PC-9 (cell line): Measurements from ENCODE around the gene CPA4. TPM values are rescaled to one million over a fixed set of nuclear protein-coding genes. Genes with fewer than 3 reads are reported as not detected.
"Not testable (repeated sequence)": the region's sequence is repeated elsewhere in the genome, so short reads cannot be mapped to it uniquely, and the experiment has no call there.

Experiments used
- Bru-seq: library from RNA; stranded (reverse); fragments of 400-500 nt; gene quantifications from one replicate; lab custom pipeline; 2021; lab: Mats Ljungman, UMichigan
- BruChase-seq, 2 experiments: library from RNA; stranded (reverse); fragments of 400-500 nt; gene quantifications; one replicate each; lab custom pipeline; 2021; lab: Mats Ljungman, UMichigan
- BruUV-seq: library from RNA; stranded (reverse); fragments of 400-500 nt; replicated peaks from 2 replicates; lab custom pipeline; 2021; lab: Mats Ljungman, UMichigan
- CTCF ChIA-PET: fragments of 300-600 bp; sonication (Branson Sonifier 250); formaldehyde crosslinking; loops from one replicate; lab custom pipeline; 2022; ENCODE audit warnings: antibody characterized with exemption; lab: Charles Lee
- POLR2A ChIA-PET: fragments of 300-600 bp; sonication (Branson Sonifier 250); formaldehyde crosslinking; loops from one replicate; lab custom pipeline; 2022; ENCODE audit warnings: antibody characterized with exemption; ENCODE audit not compliant: unreplicated experiment; lab: Charles Lee
- DNase-seq, 2 experiments: peaks; one replicate each; pipeline versions ENCODE4 v3.0.0 to v3.0.0-alpha.2; 2015 to 2022; ENCODE audit warnings: mixed read lengths in 1 of 2
- H2AFZ ChIP-seq: fragments of 200-600 bp; sonication (generic); 2 replicates; pipeline ENCODE4 v1.8.1; 2017; ENCODE audit warnings: antibody characterized with exemption
- H3F3A ChIP-seq: fragments of 200-600 bp; sonication (generic); 2 replicates; pipeline ENCODE4 v1.8.1; 2017; ENCODE audit warnings: antibody characterized with exemption, mild to moderate bottlenecking, low read depth; ENCODE audit not compliant: insufficient read depth
- H3K27ac ChIP-seq: fragments of 200-600 bp; sonication (generic); 2 replicates; pipeline ENCODE4 v1.6.1; 2016; ENCODE audit warnings: mixed run types
- H3K27me3 ChIP-seq: fragments of 200-600 bp; sonication (generic); 2 replicates; pipeline ENCODE4 v1.6.1; 2016; ENCODE audit warnings: low read depth, mixed run types; ENCODE audit not compliant: insufficient read depth
- H3K36me3 ChIP-seq: fragments of 200-600 bp; sonication (generic); 2 replicates; pipeline ENCODE4 v1.6.1; 2016; ENCODE audit warnings: low read depth, mixed run types
- H3K4me1 ChIP-seq: fragments of 200-600 bp; sonication (generic); replicated peaks from 2 replicates; pipeline ENCODE4 v1.6.1; 2016; ENCODE audit warnings: mixed run types; ENCODE audit not compliant: insufficient read depth
- H3K4me2 ChIP-seq: fragments of 200-600 bp; sonication (generic); 2 replicates; pipeline ENCODE4 v1.6.1; 2017; ENCODE audit warnings: mixed run types
- H3K4me3 ChIP-seq: fragments of 200-600 bp; sonication (generic); 2 replicates; pipeline ENCODE4 v1.6.1; 2016; ENCODE audit warnings: mixed run types
- H3K79me2 ChIP-seq: fragments of 200-600 bp; sonication (generic); 2 replicates; pipeline ENCODE4 v1.6.1; 2017; ENCODE audit warnings: low read depth, mixed run types
- H3K9me2 ChIP-seq: fragments of 200-600 bp; sonication (generic); 2 replicates; pipeline ENCODE4 v1.8.1; 2017; ENCODE audit warnings: mild to moderate bottlenecking; ENCODE audit not compliant: insufficient read depth
- H3K9me3 ChIP-seq: fragments of 200-600 bp; sonication (generic); 2 replicates; pipeline ENCODE4 v1.8.1; 2016; ENCODE audit warnings: low read depth; ENCODE audit not compliant: insufficient read depth
- H4K20me1 ChIP-seq: fragments of 200-600 bp; sonication (generic); 2 replicates; pipeline ENCODE4 v1.8.1; 2017; ENCODE audit not compliant: insufficient read depth
- EZH2 ChIP-seq: fragments of 200-600 bp; sonication (generic); IDR thresholded peaks from 2 replicates; pipeline ENCODE4 v1.8.0; 2017; ENCODE audit warnings: antibody characterized with exemption, low read depth
- intact Hi-C: fragments of 100-400 bp; cut with micrococcal nuclease; formaldehyde crosslinking; loops from one replicate; pipeline ENCODE4 v1.10.0; 2022; ENCODE audit not compliant: unreplicated experiment
- long read RNA-seq: library from polyadenylated mRNA; stranded (forward); transcript quantifications from one replicate; pipeline ENCODE4 v2.0.0, GENCODE V29; 2022
- total RNA-seq: library from RNA; stranded (reverse); gene quantifications from 2 replicates; pipeline ENCODE4 v1.2.3, GENCODE V29; 2021
- TF ChIP-seq, protein P1 (sequence below): fragments of 200-600 bp; sonication (generic); conservative IDR thresholded peaks from 2 replicates; pipeline ENCODE4 v1.6.1; 2017; ENCODE audit warnings: mixed run types, antibody characterized with exemption, mild to moderate bottlenecking, moderate library complexity

CPA4 gene, protein sequence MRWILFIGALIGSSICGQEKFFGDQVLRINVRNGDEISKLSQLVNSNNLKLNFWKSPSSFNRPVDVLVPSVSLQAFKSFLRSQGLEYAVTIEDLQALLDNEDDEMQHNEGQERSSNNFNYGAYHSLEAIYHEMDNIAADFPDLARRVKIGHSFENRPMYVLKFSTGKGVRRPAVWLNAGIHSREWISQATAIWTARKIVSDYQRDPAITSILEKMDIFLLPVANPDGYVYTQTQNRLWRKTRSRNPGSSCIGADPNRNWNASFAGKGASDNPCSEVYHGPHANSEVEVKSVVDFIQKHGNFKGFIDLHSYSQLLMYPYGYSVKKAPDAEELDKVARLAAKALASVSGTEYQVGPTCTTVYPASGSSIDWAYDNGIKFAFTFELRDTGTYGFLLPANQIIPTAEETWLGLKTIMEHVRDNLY
- total RNA-seq (4.2 and 9.8 TPM in 2 replicates), Bru-seq, nascent RNA (percentile 54 among the genes with signal in this experiment), BruChase-seq, experiment 1, labeled RNA remaining after a 2-hour chase (percentile 37 among the genes with signal in this experiment), BruChase-seq, experiment 2, labeled RNA remaining after a 6-hour chase (percentile 76 among the genes with signal in this experiment)
- long read RNA-seq, partial matches to known transcripts = 1 of 5 reads
- long read RNA-seq, other reads (novel, unspliced or antisense) = 2 of 5 reads

DNA sequence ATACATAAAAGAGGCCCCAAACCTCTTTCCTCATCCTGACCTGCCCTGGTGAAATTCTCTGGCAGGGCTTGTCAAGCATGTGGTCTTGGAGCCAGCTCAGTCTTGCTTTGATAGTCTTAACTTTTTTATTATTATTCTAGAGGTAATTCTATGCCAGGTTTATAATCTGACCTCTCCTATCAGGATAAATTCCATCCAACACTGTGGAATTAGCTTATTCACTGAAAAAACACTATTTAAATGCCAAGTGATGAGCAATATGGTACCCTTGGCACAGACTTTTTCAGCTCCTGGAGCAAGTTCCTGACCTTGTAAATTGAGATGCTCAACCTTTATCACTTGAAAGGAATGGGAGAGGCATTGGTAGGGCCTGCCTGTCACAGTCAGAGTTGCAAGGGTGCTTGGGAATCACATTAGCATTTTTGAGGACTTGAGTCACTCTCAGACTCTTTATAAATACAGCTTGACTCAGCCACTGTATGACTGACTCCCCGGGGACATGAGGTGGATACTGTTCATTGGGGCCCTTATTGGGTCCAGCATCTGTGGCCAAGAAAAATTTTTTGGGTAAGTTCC lies at the start of gene CPA4:
CPA4 (plus strand) TSS at position 480 of the 576 bp plus-strand sequence; CDS start at position 500, 20 bp downstream.
- peak within 1 kb of the TSS; percentile 25; the same call in 1 of the 2 replicates for H3K4me3 ChIP-seq
- POLR2A ChIA-PET = interaction anchor here (0.5 to 1.5 kb wide), 7 partner anchors 51 to 1565 kb away, joined by 3 to 17 read pairs (median 4); partner anchors contain the start of gene TMEM209
- H3K36me3 ChIP-seq = no peaks in the 10 kb centered on the region
- peak within 1 kb of the TSS; percentile 46 for H3K4me2 ChIP-seq
- no peaks in the 10 kb centered on the region for H3K79me2 ChIP-seq
- peak; percentile 64 to 98 for DNase-seq
- H3F3A ChIP-seq = peaks cover 29% of the 10 kb centered on the region
- no TSS peak for BruUV-seq
- peaks cover 9% of the 10 kb centered on the region; the same call in 1 of the 2 replicates for H3K9me3 ChIP-seq
- H4K20me1 ChIP-seq = no peaks in the 10 kb centered on the region
- CTCF ChIA-PET = interaction anchor here (0.6 kb wide), 1 partner anchor 285 kb away, joined by 5 read pairs; no protein-coding TSS in a partner anchor
- no peak for TF ChIP-seq EZH2
- TF ChIP-seq, protein P1, sequence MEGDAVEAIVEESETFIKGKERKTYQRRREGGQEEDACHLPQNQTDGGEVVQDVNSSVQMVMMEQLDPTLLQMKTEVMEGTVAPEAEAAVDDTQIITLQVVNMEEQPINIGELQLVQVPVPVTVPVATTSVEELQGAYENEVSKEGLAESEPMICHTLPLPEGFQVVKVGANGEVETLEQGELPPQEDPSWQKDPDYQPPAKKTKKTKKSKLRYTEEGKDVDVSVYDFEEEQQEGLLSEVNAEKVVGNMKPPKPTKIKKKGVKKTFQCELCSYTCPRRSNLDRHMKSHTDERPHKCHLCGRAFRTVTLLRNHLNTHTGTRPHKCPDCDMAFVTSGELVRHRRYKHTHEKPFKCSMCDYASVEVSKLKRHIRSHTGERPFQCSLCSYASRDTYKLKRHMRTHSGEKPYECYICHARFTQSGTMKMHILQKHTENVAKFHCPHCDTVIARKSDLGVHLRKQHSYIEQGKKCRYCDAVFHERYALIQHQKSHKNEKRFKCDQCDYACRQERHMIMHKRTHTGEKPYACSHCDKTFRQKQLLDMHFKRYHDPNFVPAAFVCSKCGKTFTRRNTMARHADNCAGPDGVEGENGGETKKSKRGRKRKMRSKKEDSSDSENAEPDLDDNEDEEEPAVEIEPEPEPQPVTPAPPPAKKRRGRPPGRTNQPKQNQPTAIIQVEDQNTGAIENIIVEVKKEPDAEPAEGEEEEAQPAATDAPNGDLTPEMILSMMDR = no peak
- no peak within 1 kb of the TSS for H2AFZ ChIP-seq
- intact Hi-C loops = loop anchor here (1.0 to 5.0 kb wide), 3 partner anchors 64 to 195 kb away; no protein-coding TSS in a partner anchor
- H3K27ac ChIP-seq = peak within 1 kb of the TSS; percentile 42
- no peaks in the 10 kb centered on the region for H3K27me3 ChIP-seq
- peaks cover 52% of the 10 kb centered on the region for H3K4me1 ChIP-seq
- H3K9me2 ChIP-seq = no peaks in the 10 kb centered on the region

DNA sequence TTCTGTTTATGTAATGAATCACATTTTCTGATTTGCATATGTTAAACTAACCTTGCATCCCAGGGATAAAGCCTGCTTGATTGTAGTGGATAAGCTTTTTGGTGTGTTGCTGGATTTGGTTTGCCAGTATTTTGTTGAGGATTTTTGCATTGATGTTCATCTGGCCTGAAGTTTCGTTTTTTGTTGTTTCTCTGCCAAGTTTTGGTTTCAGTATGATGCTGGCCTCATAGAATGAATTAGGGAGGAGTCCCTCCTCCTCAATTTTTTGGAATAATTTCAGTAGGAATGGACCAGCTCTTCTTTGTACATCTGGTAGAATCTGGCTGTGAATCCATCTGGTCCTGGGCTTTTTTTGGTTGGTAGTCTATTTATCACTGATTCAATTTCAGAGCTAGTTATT lies 49.5 kb upstream of the CPA4 start:
- H3K36me3 ChIP-seq, BruUV-seq, DNase-seq, H4K20me1 ChIP-seq, H3K79me2 ChIP-seq, H3K4me2 ChIP-seq, H3K4me3 ChIP-seq, H3F3A ChIP-seq, CTCF ChIA-PET, H3K4me1 ChIP-seq, H3K9me3 ChIP-seq, H3K27me3 ChIP-seq, H2AFZ ChIP-seq, H3K9me2 ChIP-seq, POLR2A ChIA-PET, H3K27ac ChIP-seq: not testable (repeated sequence)
- intact Hi-C loops = loop anchor here (2.0 to 10.0 kb wide), 4 partner anchors 169 to 514 kb away; partner anchors contain the start of gene KLHDC10

DNA sequence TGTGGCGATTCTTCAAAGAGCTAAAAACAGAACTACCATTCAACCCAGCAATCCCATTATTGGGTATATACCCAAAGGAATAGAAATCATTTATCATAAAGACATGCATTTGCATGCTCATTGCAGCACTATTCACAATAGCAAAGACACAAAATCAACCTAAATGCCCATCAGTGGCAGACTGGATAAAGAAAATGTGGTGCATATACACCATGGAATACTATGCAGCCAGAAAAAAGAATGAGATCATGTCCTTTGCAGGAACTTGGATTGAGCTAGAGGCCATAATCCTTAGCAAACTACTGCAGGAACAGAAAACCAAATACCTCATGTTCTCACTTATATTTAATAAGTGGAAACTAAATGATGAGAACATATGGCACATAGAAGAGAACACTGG lies 46.5 kb upstream of the CPA4 start:
- H3K27ac ChIP-seq, CTCF ChIA-PET, H3K4me1 ChIP-seq, H3F3A ChIP-seq, H3K27me3 ChIP-seq, H3K9me3 ChIP-seq, H2AFZ ChIP-seq, H3K4me3 ChIP-seq, DNase-seq, H3K9me2 ChIP-seq, H3K36me3 ChIP-seq, BruUV-seq, H3K79me2 ChIP-seq, H3K4me2 ChIP-seq, POLR2A ChIA-PET, H4K20me1 ChIP-seq: not testable (repeated sequence)
- intact Hi-C loops = loop anchor here (10.0 kb wide), 2 partner anchors 168 to 172 kb away; partner anchors contain the start of gene KLHDC10

DNA sequence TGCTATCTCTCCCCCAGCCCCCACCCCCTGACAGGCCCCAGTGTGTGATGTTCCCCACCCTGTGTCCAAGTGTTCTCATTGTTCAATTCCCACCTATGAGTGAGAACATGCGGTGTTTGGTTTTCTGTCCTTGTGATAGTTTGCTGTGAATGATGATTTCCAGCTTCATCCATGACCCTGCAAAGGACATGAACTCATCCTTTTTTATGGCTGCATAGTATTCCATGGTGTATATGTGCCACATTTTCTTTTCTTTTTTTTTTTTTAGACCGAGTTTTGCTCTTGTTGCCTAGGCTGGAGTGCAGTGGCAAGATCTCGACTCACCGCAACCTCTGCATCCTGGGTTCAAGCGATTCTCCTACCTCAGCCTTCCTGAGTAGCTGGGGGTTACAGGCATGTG lies 44.1 kb upstream of the CPA4 start:
- H4K20me1 ChIP-seq, CTCF ChIA-PET, H3K4me3 ChIP-seq, H3K36me3 ChIP-seq, POLR2A ChIA-PET, H3K4me1 ChIP-seq, H3K27me3 ChIP-seq, H3K4me2 ChIP-seq, H3K9me2 ChIP-seq, H3K9me3 ChIP-seq, H3K27ac ChIP-seq, BruUV-seq, DNase-seq, H2AFZ ChIP-seq, H3F3A ChIP-seq, H3K79me2 ChIP-seq: not testable (repeated sequence)
- intact Hi-C loops = loop anchor here (10.0 kb wide), 2 partner anchors 166 to 174 kb away; partner anchors contain the start of gene KLHDC10

DNA sequence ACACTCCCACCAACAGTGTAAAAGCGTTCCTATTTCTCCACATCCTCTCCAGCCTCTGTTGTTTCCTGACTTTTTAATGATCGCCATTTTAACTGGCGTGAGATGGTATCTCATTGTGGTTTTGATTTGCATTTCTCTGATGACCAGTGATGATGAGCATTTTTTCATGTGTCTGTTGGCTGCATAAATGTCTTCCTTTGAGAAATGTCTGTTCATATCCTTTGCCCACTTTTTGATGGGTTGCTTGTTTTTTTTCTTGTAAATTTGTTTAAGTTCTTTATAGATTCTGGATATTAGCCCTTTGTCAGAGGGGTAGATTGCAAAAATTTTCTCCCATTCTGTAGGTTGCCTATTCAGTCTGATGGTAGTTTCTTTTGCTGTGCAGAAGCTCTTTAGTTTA lies 43.3 kb upstream of the CPA4 start:
- H3K27me3 ChIP-seq, H3K9me3 ChIP-seq, H3K4me1 ChIP-seq, H3K9me2 ChIP-seq, POLR2A ChIA-PET, H3K4me2 ChIP-seq, DNase-seq, H3K27ac ChIP-seq, H3K36me3 ChIP-seq, H4K20me1 ChIP-seq, H3K4me3 ChIP-seq, BruUV-seq, H3K79me2 ChIP-seq, CTCF ChIA-PET, H2AFZ ChIP-seq, H3F3A ChIP-seq: not testable (repeated sequence)
- intact Hi-C loops = loop anchor here (10.0 kb wide), 2 partner anchors 165 to 175 kb away; partner anchors contain the start of gene KLHDC10
